ENCODE measurements around the gene KCNQ5. TPM values are rescaled to one million over a fixed set of nuclear protein-coding genes. Genes with fewer than 3 reads are reported as not detected.

KCNQ5 gene
- total and polyA plus RNA-seq, 10 of the 15 experiments (the other 5 are each of a cell fraction or from before 2014, with no cell fraction given): 0.60 to 16.2 (median 3.2) TPM

- Histone ChIP-seq H3K79me2 (ENCODE audit: control insufficient read depth, insufficient read depth, low read length) (no peaks in the 10 kb centered on the region), H2AFZ (ENCODE audit: control insufficient read depth, low read depth, low read length) (no peak overlapping the region), H3K27me3 (replicated peaks in 1 of 2; ENCODE audit: control insufficient read depth in 2 of 2, insufficient read depth in 2 of 2, low read length in 1 of 2) (no peaks in the 10 kb centered on the region), H3K9me3 (replicated peaks; ENCODE audit: control insufficient read depth, insufficient read depth, low read length) (peaks cover 2% of the 10 kb centered on the region; the same call in 2 of the 3 replicates), H3K36me3 (ENCODE audit: control insufficient read depth in 2 of 2, insufficient read depth in 2 of 2, low read length in 1 of 2) (no peaks in the 10 kb centered on the region; a peak in 2 of 4 replicates), H3K9ac (ENCODE audit: control insufficient read depth, insufficient read depth, low read length) (no peak overlapping the region), H3K4me3 (no peak overlapping the region), H4K20me1 (ENCODE audit: control insufficient read depth, insufficient read depth) (no peaks in the 10 kb centered on the region), H3K4me1 (ENCODE audit: control insufficient read depth, insufficient read depth, low read length) (no peaks in the 10 kb centered on the region), H3K4me2 (ENCODE audit: control insufficient read depth, insufficient read depth) (no peak overlapping the region), H3K27ac (ENCODE audit: control insufficient read depth, insufficient read depth) (no peak overlapping the region)
- no peak for FAIRE-seq
- TF ChIP-seq CBX5 (IDR thresholded peaks at IDR 0.05; ENCODE audit: low read depth) (no peak), SMAD5 (IDR thresholded peaks at IDR 0.05; ENCODE audit: low read depth) (no peak), NFXL1 (IDR thresholded peaks at IDR 0.05; ENCODE audit: borderline replicate concordance) (no peak), SMARCA5 (IDR thresholded peaks at IDR 0.05) (no peak), CBFB (IDR thresholded peaks at IDR 0.05; ENCODE audit: low read depth) (no peak), KDM1A (IDR thresholded peaks at IDR 0.05; ENCODE audit: borderline replicate concordance) (no peak), E2F8 (IDR thresholded peaks at IDR 0.05; ENCODE audit: low read depth, partially characterized antibody) (no peak)
- no TSS peak for BruUV-seq (replicated peaks)
- intact Hi-C loops (cut with micrococcal nuclease; ENCODE audit: unreplicated experiment): no loop called here
- CTCF ChIA-PET: interaction anchor here (1.1 to 1.2 kb wide), 2 partner anchors 9 to 12 kb away, joined by 3 read pairs; no protein-coding TSS in a partner anchor
- in situ Hi-C loops (cut with MboI): no loop called here
- RAD21 ChIA-PET (ENCODE audit: unreplicated experiment): no interaction called here
- POLR2A ChIA-PET: no interaction called here
- no peak for DNase-seq (ENCODE audit: low read depth, low spot score)
- ATAC-seq: no peak
- SMC1A ChIA-PET (ENCODE audit: uncharacterized antibody, unreplicated experiment): interaction anchor here (1.2 kb wide), 1 partner anchor 11 kb away, joined by 3 read pairs; no protein-coding TSS in a partner anchor
Measured at GRCh38 chr6:73004231-73004630, 382.4 kb downstream of the KCNQ5 start.

All from GM12878 (cell line).